Activated T-helper 1 cell treated with anti-CD3 and anti-CD28 coated beads, Interleukin-12 subunit alpha, Interleukin-12 subunit beta, Interleukin-2, Interleukin-4 antibody, amounts not matched to agents 30 ng/mL and 10 ng/mL and 1 ng/mL, durations not matched to agents 14 hours and 24 hours and 36 hours (primary cell): ENCODE data around the gene SGCA. TPM values are rescaled to one million over a fixed set of nuclear protein-coding genes. Genes with fewer than 3 reads are reported as not detected.

Experiments
- DNase-seq: peaks from one replicate; pipeline ENCODE4 v3.0.0; 2021; ENCODE audit warnings: low spot score
- H3K27ac Mint-ChIP-seq: one replicate; pipeline ENCODE4 v1.8.0; 2021; ENCODE audit warnings: mild to moderate bottlenecking, mixed read lengths
- H3K27me3 Mint-ChIP-seq: one replicate; pipeline ENCODE4 v1.8.0; 2022; ENCODE audit warnings: mild to moderate bottlenecking, moderate library complexity, mixed read lengths; ENCODE audit not compliant: insufficient read depth
- H3K36me3 Mint-ChIP-seq: one replicate; pipeline ENCODE4 v1.8.0; 2021; ENCODE audit warnings: low read depth, mixed read lengths
- H3K4me1 Mint-ChIP-seq: one replicate; pipeline ENCODE4 v1.8.0; 2021; ENCODE audit warnings: low read depth, mixed read lengths
- H3K4me3 Mint-ChIP-seq: one replicate; pipeline ENCODE4 v1.8.0; 2021; ENCODE audit warnings: mild to moderate bottlenecking, moderate library complexity, mixed read lengths
- H3K9me3 Mint-ChIP-seq: one replicate; pipeline ENCODE4 v1.8.0; 2021; ENCODE audit warnings: mixed read lengths
- intact Hi-C: fragments of 100-400 bp; cut with micrococcal nuclease; formaldehyde crosslinking; loops from one replicate; pipeline ENCODE4 v1.15.1; 2024
- total RNA-seq: library from RNA; stranded (reverse); gene quantifications from 2 replicates; pipeline ENCODE4 v1.2.3, GENCODE V29; 2022

The SGCA gene
- total RNA-seq, 1 donor from 2014 or later, result 0.49 TPM

DNA sequence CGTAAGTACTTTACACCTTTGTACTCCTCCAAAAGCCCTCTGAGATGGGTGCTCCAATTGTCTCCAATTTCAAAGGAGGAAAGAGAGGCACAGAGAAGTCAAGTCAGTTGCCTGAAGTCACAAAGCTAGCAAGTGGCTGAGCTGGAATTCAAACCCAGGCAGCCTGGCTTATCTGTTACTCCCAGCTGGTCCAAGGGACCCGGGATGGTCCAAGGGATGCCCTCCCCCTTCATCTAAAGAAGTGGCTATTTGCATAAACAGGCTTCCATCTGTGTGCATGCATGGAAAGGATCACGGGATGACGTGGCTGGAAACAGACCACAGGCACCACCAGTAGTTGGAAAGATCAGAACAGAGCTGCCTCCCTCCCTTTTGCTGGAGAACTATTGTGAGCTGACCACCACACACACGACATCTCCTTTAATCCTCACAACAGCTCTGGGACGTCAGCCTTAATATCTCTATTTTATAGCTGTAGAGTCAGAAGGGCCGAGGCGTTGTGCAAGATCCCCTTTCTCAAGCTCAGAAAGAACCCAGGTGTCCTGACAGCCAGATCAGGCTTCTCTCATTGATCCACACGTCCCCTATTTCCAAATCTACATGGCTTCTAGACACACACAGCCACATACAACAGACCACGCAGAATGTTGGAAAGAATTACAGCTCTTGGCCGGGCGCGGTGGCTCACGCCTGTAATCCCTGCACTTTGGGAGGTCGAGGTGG is 46.5 kb downstream of the SGCA start:
- H3K27me3 Mint-ChIP-seq, result peaks cover 31% of the 10 kb centered on the region

DNA sequence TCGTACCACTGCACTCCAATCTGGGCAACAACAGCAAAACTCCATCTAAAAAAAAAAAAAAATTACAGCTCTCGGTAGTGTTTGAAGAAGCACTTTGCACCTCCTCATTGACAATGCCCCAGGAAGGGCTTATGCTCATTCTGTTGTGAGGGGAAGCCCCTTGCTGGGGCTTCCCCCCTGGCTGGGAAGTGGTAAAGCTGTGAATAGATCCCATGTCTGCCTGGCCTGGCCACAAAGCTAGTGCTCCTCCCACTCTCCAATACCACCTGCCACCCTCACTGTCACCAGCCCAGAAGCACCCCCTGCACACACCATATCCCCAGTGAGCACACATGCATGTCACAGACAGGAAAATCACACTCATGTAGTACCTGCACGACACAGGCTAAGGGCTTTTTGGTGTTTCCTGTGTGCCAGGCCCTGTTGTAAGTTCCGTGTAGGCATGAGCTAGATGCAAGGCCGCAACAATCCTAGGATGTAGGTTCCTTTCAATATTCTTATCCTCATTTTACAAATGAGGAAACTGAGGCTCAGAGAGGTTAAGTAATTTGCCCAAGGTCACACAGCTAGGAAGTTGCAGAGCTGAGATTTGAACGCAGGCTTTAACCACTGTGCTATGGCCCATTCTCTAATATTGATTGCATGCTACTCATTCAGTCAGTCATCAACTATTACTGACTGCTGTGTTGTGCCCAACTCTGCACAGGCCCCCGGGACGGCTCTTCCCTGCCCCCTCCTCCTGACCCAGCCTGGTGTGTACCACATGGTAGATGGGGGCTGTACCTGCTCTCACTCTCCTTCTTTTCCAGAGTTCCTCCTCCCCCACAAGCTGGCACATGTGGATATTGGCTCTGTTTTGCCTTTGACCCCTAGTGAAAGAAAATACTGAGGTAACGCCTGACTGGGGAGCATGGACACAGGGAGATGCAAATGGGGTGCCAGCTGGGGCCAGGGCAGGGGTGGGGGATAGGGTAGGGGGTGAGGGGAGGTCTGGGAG is 47.5 kb downstream of the SGCA start:
- Mint-ChIP-seq H3K36me3 (no peaks in the 10 kb centered on the region), H3K4me3 (no peak overlapping the region), H3K4me1 (peaks cover 12% of the 10 kb centered on the region), H3K27me3 (peaks cover 34% of the 10 kb centered on the region), H3K27ac (no peak overlapping the region), H3K9me3 (no peaks in the 10 kb centered on the region)
- intact Hi-C loops, result no loop called here
- peak; percentile 21 for DNase-seq

More for the DNA sequence above, 46.5 kb downstream of the SGCA start:
- Mint-ChIP-seq H3K36me3 (no peaks in the 10 kb centered on the region), H3K4me1 (peaks cover 12% of the 10 kb centered on the region), H3K27ac (no peak overlapping the region), H3K9me3 (no peaks in the 10 kb centered on the region), H3K4me3 (no peak overlapping the region)
- DNase-seq, result no peak
- intact Hi-C loops, result no loop called here

DNA sequence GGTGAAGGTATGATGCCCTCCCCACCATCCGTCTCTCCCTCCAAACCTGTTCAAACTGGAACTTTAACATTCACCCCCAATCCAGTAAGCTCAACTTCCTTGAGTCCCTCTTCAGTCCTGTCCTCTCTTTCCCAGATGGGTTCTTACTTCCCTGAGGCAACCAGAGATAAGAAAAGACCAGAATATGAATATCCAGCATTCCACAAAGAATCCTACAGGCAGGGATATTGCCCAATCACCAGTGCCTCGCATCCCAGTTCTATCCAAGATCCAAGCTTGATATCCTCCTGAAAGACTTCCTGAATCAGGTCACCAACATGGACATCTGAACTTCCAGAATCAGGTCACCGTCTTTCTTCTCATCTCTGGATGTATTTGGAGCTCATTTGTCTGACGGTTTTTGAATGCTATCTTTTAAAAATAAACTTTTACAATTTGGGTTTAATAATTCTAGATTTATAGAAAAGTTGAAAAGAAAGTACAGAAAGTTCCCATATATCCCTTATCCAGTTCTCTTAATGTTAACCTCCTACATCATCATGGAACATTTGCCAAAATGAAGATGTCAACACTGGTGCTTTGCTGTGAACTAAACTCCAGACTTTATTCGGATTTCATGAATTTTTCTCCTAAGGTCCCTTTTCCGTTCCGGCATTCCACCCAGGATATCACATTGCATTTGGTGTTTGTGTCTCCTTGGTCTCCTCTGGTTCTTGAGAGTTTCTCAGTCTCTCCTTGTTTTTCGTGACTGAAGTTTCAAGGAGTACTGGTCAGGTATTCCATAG is 49.4 kb downstream of the SGCA start:
- peaks cover 31% of the 10 kb centered on the region for H3K27me3 Mint-ChIP-seq
- no peak overlapping the region for H3K4me3 Mint-ChIP-seq
- H3K4me1 Mint-ChIP-seq, result peaks cover 12% of the 10 kb centered on the region
- no peaks in the 10 kb centered on the region for H3K36me3 Mint-ChIP-seq
- intact Hi-C loops, result no loop called here
- H3K27ac Mint-ChIP-seq, result no peak overlapping the region
- H3K9me3 Mint-ChIP-seq, result no peaks in the 10 kb centered on the region
- DNase-seq, result no peak

DNA sequence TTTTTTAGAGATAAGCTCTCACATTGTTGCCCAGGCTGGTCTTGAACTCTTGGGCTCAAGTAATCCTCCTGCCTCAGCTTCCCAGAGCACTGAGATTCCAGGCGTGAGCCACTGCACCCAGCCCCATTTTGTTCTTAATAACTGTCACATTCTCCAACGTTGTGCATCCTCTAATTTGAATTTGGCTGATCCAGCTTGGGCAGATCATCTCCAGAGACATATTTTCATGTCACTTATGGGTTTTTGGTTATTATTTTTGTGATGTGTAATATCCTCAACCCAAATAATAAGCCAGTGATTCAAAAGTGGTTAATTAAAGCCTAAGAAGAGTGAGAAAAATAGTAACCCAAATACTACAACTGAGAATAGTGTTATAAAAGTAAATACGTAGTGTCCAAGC is 51.8 kb downstream of the SGCA start:
- no peak overlapping the region for H3K27ac Mint-ChIP-seq
- H3K9me3 Mint-ChIP-seq, result no peaks in the 10 kb centered on the region
- peaks cover 15% of the 10 kb centered on the region for H3K4me1 Mint-ChIP-seq
- no peaks in the 10 kb centered on the region for H3K36me3 Mint-ChIP-seq
- DNase-seq, result no peak
- peaks cover 27% of the 10 kb centered on the region for H3K27me3 Mint-ChIP-seq
- intact Hi-C loops, result no loop called here
- no peak overlapping the region for H3K4me3 Mint-ChIP-seq

DNA sequence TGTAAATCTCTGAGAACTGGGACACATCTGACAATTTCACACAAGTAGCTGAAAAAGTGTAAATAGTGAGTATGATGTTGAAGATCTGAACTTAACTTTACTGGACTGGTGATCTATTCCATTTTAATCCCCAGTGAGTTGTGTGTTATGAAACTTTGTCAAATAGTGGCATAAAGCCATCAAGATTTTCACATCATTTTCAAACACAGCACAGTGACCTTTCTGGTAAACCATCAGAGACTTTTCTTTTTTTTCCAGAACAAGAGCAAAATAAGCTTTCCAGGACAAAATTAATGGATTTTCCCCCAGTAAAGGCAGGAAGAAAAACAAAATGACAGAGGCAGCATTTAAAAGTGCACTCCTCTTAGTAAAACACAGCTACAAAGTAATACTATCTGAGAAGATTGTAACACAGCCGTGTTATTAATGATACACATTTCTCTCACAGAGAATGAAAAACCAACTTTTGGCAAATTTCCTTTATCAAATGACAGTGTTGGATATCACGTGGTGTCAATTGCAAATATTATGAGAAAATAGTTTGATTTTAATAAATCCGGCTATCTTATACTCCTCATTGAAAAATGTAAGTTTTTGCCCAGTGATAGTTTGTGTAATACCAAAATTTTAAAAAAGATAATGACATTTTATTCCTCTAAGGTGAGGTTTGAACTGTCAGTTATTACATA is 52.4 kb downstream of the SGCA start:
- intact Hi-C loops, result no loop called here
- H3K27ac Mint-ChIP-seq, result no peak overlapping the region
- no peaks in the 10 kb centered on the region for H3K9me3 Mint-ChIP-seq
- no peaks in the 10 kb centered on the region for H3K36me3 Mint-ChIP-seq
- peaks cover 9% of the 10 kb centered on the region for H3K4me1 Mint-ChIP-seq
- H3K4me3 Mint-ChIP-seq, result no peak overlapping the region
- DNase-seq, result no peak
- H3K27me3 Mint-ChIP-seq, result peaks cover 27% of the 10 kb centered on the region

DNA sequence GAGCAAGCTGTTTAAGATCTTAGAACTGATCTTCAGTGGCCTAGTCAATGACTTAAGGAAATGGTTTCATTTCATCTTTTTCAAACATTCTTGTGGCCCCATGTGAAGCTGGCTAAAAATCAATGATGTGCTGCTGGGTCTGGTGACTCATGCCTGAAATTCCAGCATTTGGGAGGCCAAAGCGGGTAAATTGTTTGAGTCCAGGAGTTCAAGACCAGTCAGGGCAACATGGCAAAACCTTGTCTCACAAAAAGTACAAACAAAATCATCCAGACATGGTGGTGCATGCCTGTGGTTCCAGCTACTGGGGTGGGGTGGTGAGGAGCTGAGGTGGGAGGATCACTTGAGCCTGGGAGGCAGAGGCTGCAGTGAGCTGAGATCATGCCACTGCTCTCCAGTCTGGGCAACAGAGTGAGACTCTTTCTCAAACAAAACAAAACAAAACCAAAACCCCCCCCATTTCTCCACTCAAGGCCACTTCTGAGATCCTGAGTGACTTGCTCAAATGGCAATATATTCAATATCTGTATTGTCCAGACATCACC is 53.0 kb downstream of the SGCA start:
- Mint-ChIP-seq H3K36me3 (no peaks in the 10 kb centered on the region), H3K4me1 (peaks cover 7% of the 10 kb centered on the region), H3K27ac (no peak overlapping the region), H3K4me3 (no peak overlapping the region), H3K27me3 (peaks cover 27% of the 10 kb centered on the region), H3K9me3 (no peaks in the 10 kb centered on the region)
- intact Hi-C loops, result no loop called here
- no peak for DNase-seq

DNA sequence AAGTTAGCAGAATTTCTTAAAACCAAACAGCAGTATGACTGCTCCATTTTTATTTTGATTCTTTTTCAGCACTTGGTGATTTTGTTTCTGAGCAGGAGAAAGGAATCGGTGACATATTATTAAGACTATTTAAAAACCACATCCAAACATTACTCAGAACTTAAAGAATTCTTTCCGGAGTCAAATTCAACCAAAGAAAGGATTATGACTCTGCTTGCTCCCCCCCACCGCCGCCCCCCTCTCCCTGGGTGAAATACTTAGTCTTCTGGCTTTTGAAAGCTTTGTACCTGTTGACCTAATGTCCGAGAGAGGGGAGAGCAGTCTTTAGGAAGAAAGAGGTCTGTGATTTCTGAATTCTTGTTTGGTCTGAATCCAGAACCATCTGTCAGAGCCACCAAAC is 53.5 kb downstream of the SGCA start:
- H3K9me3 Mint-ChIP-seq, result no peaks in the 10 kb centered on the region
- no peak overlapping the region for H3K27ac Mint-ChIP-seq
- H3K27me3 Mint-ChIP-seq, result peaks cover 24% of the 10 kb centered on the region
- H3K4me3 Mint-ChIP-seq, result no peak overlapping the region
- no peaks in the 10 kb centered on the region for H3K36me3 Mint-ChIP-seq
- DNase-seq, result no peak
- H3K4me1 Mint-ChIP-seq, result peaks cover 7% of the 10 kb centered on the region
- intact Hi-C loops, result no loop called here

DNA sequence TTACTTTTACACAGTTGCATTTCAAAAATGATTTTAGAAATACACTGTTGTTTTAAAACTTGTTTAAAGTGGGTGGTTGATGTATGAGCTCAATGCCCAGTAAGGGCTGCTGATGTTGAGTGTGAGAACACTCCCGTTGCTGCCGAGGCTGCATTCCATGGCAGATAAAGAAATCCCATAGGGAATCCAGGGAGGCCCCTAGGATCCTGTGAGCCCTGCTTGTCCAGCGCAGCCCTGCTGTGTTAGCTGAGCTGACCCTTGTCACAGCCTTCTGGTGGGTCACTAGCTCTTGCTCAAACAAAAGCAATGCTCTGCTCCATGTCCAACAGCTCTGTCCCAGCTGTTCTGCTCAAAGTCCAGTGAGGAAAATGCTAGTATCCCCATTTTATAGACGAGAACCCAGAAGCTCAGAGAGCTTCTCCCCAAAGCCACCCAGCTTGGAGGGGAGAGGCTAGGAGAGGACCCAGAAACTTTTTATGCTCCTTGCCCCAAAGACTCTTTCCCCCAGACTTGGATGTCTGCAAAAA is 54.2 kb downstream of the SGCA start:
- H3K4me3 Mint-ChIP-seq, result no peak overlapping the region
- H3K9me3 Mint-ChIP-seq, result peaks cover 6% of the 10 kb centered on the region
- DNase-seq, result no peak
- peaks cover 24% of the 10 kb centered on the region for H3K27me3 Mint-ChIP-seq
- no peaks in the 10 kb centered on the region for H3K36me3 Mint-ChIP-seq
- H3K4me1 Mint-ChIP-seq, result peaks cover 7% of the 10 kb centered on the region
- no peak overlapping the region for H3K27ac Mint-ChIP-seq
- intact Hi-C loops, result no loop called here

DNA sequence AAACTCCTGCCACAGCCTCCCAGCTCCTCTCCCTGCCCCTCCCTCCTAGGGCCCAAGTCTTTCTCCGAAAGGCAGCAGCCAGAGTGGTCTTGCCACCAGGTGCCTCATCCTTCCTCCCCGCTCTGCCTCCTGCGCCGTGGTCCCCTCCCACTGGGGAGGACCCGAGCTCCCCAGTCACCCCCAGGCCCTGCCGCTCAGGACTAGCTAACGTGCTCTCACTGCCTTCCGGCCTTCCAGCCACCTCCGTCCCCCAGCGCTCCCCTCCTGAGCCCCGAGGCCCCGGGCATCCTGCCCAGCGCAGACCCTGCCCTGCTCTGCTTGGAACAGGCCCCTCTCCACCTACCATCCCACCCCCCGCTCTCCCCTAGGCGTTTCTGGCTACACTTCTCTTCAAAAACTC is 55.0 kb downstream of the SGCA start:
- H3K27me3 Mint-ChIP-seq, result peaks cover 24% of the 10 kb centered on the region
- no peaks in the 10 kb centered on the region for H3K36me3 Mint-ChIP-seq
- no peak overlapping the region for H3K4me3 Mint-ChIP-seq
- no peak for DNase-seq
- intact Hi-C loops, result no loop called here
- H3K4me1 Mint-ChIP-seq, result peaks cover 7% of the 10 kb centered on the region
- peaks cover 15% of the 10 kb centered on the region for H3K9me3 Mint-ChIP-seq
- no peak overlapping the region for H3K27ac Mint-ChIP-seq

DNA sequence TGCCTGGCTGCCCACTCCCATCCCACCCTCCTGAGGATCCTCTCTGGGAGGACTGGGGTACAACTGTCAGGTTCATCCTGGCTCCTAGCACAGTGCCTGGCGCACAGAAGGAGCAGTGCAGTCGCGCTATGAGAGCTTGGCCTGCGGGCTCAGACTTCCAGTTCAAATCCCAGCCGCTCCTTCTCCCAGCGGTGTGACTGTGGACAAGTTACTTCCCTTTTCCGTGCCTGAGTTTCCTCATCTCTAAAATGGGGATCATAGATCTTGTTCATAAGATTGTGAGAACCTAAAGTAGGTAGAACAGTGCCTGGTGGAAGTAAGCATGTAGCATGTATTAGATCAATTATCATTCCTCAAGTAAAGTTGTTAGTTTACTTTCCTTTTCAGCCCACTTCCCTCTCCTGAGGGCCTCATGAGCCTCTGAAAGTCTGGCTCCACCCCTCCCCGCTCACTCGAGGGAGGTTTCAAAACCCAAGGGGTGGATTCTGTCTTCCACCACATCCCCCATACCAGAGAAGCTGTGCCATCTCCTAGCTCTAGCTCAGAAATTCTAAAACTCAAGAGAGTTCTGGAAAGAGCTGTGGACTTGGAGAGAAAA is 55.6 kb downstream of the SGCA start:
- no peak overlapping the region for H3K27ac Mint-ChIP-seq

DNA sequence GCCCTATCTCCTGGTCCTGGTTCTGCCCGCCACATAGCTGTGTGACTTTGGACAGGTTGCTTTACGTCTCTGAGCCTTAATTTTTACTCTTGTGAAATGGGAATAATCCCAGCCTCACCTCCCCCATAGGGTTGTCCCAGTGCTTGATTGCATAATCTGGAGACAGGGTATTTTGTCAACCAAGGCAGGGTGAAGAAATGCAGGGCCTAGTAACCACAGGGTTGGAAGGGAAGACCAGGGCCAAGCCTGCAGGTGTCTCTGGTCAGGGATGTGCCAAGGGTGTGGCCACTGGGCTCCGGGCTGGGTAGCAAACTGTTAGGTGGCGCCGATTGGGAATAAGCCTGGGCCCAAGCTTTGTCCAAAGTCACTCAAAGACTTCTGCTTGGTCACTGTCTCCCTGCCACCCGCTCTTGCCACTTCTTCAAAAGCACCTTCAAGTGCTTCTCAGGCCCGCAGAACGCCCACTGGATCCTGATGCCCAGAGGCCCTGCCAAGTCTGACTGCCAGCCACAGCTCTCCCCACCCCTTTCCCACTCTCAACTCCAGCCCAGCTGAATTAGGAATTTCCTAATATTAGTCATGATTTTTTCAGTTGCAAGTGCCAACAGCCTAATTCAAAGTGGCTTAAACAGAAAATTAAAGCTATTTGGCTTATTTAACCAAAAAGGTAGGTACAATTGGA is 56.2 kb downstream of the SGCA start:
- H3K27ac Mint-ChIP-seq, result no peak overlapping the region
- H3K27me3 Mint-ChIP-seq, result peaks cover 17% of the 10 kb centered on the region
- H3K36me3 Mint-ChIP-seq, result no peaks in the 10 kb centered on the region
- no peak for DNase-seq
- no peak overlapping the region for H3K4me3 Mint-ChIP-seq
- peaks cover 17% of the 10 kb centered on the region for H3K9me3 Mint-ChIP-seq
- intact Hi-C loops, result no loop called here
- H3K4me1 Mint-ChIP-seq, result peaks cover 7% of the 10 kb centered on the region

More for the DNA sequence above, 55.6 kb downstream of the SGCA start:
- Mint-ChIP-seq H3K9me3 (peaks cover 17% of the 10 kb centered on the region), H3K4me1 (peaks cover 7% of the 10 kb centered on the region), H3K4me3 (no peak overlapping the region), H3K27me3 (peaks cover 23% of the 10 kb centered on the region), H3K36me3 (no peaks in the 10 kb centered on the region)
- no peak for DNase-seq
- intact Hi-C loops, result no loop called here
